Fibroblast of pulmonary artery (primary cell): ENCODE measurements around the gene MYH15.

Experiments
- DNase-seq: peaks from one replicate; pipeline ENCODE4 v3.0.0-alpha.2; 2010; ENCODE audit warnings: low read depth
- H3K4me3 ChIP-seq: replicated peaks from 2 replicates; pipeline ENCODE4 v1.5.1; 2011; ENCODE audit warnings: low read depth, mild to moderate bottlenecking, control low read depth, low read length, moderate library complexity
- TF ChIP-seq, protein P1 (sequence below): IDR thresholded peaks from 2 replicates; pipeline ENCODE4 v1.5.1; 2011; ENCODE audit warnings: mild to moderate bottlenecking, control low read depth, low read length, inconsistent platforms; ENCODE audit errors: missing control alignments

MYH15 gene

DNA sequence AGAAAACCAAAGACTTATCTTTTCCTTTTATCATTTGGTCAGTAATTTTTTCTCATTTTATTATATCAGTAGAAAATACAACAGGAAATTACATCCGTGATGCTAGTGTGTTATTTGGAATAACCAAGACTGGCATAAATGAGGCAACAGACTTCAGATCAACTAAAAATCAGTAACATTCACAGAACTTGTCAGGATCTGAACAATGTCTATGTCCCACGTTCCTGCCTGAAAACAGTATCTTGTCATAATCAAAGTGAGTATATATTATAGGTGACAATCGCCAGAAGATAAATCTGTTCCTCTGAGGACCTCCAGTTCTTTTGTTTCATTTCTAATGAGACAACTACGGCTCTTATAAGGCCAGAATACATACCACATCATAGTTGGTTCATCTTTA lies 41.8 kb downstream of the MYH15 start:
- TF ChIP-seq, protein P1, sequence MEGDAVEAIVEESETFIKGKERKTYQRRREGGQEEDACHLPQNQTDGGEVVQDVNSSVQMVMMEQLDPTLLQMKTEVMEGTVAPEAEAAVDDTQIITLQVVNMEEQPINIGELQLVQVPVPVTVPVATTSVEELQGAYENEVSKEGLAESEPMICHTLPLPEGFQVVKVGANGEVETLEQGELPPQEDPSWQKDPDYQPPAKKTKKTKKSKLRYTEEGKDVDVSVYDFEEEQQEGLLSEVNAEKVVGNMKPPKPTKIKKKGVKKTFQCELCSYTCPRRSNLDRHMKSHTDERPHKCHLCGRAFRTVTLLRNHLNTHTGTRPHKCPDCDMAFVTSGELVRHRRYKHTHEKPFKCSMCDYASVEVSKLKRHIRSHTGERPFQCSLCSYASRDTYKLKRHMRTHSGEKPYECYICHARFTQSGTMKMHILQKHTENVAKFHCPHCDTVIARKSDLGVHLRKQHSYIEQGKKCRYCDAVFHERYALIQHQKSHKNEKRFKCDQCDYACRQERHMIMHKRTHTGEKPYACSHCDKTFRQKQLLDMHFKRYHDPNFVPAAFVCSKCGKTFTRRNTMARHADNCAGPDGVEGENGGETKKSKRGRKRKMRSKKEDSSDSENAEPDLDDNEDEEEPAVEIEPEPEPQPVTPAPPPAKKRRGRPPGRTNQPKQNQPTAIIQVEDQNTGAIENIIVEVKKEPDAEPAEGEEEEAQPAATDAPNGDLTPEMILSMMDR: no peak
- no peak for DNase-seq
- H3K4me3 ChIP-seq: no peak overlapping the region

DNA sequence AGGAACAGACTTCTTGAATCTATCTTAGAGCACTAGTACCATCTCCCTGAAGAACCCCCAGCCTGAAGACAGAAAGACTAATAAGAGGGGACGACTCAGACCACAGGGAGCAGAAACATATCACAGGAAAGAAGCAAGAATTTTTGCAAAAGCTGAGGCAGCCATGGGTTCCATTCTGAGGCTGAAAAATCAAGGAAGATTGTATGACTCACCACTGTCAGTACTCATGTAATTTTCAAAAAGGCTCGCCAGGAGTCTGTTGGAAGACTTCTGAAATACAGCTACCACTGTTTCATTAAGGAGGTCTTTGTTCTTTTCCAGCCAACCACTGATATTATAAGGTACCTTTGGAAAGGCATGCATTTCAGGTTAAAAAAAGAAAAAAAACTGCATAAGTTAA lies 47.5 kb downstream of the MYH15 start:
- H3K4me3 ChIP-seq: no peak overlapping the region
- peak; percentile 40 for DNase-seq
- TF ChIP-seq, protein P1: peak; percentile 18

DNA sequence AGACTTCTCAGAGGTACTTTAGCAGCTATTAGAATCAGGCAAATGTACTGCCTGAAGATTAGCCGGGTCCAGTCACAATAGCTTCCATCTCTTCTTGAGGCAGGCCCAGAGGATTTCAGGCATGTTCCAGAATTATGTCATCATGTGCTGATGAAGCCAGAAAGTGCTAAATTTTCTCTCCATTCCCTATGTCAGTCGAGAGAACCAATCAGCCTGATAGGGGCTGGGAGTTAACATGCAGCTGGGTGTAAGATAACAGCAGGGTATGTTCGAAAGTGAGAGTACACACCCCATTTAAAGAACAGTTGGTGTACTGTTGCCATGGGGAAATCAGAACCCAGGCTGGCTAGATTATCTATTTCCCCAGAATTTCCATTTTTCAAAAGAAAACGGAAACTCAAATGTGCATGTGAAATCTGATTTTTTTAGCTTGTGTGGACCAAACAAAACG lies 48.7 kb downstream of the MYH15 start:
- TF ChIP-seq, protein P1: no peak
- H3K4me3 ChIP-seq: no peak overlapping the region
- peak; percentile 36 for DNase-seq

DNA sequence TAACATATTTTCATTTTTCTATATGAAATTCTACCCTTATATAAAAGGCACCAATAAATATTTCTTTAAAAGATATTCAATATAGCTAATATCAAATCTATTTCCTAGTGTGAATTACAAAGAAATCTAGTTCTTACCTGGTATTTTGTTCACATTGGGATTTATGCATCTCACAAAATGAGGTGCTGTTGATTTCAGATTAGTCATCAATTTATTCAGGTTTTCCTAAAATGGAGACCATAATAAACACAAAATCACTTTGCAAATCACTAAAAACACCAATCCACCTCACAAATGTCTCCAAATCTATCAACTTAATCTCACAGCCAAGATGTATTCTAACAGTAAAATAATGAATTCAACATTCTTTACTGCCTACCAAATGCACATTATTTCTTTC lies 51.2 kb downstream of the MYH15 start:
- DNase-seq: no peak
- H3K4me3 ChIP-seq: no peak overlapping the region
- TF ChIP-seq, protein P1: no peak

DNA sequence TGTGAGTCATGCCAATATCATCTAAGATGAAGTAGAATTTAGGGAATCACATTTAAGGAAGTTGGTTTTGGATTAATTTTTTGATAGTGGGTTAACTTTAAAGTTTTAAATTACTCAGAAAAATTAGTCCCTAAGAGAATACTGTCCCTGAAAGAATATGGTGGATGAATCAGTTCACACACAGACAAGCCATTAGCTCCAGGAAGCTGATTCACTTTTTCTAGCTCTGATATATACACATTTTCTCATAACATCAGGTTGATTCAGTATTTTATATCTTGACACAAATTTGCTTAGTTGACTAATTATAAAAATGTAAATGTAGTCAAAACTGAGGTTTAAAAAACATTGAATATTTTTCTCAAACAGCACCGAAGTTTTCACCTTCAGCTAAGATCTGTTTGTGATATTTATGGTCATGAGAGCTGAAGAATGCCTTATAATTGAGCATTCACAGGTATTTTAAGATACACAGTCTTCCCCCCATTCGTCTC lies 55.1 kb downstream of the MYH15 start:
- no peak overlapping the region for H3K4me3 ChIP-seq
- DNase-seq: no peak
- TF ChIP-seq, protein P1: no peak

DNA sequence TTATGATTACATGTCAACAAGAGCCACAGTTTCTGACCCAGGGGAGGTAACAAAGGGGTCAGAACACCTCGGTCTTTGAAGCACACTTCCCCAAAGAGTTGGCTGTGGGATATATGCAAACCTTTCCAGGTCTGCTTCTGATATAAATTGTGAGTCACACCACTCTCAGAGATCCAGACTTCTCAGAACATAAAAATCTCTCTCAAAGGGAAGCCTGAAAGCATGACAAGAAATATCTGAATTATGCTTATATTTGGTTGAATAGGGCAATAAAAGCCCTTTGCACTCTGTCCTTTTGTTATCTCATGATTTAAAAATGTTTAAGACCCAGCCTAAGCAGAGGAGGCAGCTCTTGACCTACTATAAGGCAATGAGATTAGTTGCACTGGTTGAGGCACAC lies 56.8 kb downstream of the MYH15 start:
- no peak for DNase-seq
- H3K4me3 ChIP-seq: no peak overlapping the region
- TF ChIP-seq, protein P1: no peak

DNA sequence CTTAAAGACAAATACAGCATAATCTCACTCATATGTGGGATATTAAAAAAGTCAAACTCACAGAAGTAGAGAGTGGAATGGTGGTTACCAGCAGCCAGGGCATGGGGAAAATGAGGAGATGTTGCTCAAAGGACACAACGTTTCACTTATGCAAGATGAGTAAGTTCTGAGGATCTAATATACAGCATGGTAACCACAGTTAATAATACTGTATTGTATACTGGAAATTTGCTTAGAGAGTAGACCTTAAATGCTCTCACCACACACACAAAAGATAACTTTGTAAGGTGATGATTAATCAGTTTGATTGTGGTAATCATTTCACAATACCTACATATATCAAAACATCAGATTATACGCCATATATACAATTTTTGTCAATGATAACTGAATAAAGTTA lies 60.0 kb downstream of the MYH15 start:
- no peak overlapping the region for H3K4me3 ChIP-seq
- TF ChIP-seq, protein P1: no peak
- DNase-seq: no peak
